PC-9 (cell line): ENCODE results near the gene ZNF700. TPM values are rescaled to one million over a fixed set of nuclear protein-coding genes. Genes with fewer than 3 reads are reported as not detected.
"Not testable (repeated sequence)": the region's sequence is repeated elsewhere in the genome, so short reads cannot be mapped to it uniquely, and the experiment has no call there.

ENCODE experiments used
- Bru-seq: library from RNA; stranded (reverse); fragments of 400-500 nt; gene quantifications from one replicate; lab custom pipeline; 2021; lab: Mats Ljungman, UMichigan
- BruChase-seq, 2 experiments: library from RNA; stranded (reverse); fragments of 400-500 nt; gene quantifications; one replicate each; lab custom pipeline; 2021; lab: Mats Ljungman, UMichigan
- BruUV-seq: library from RNA; stranded (reverse); fragments of 400-500 nt; replicated peaks from 2 replicates; lab custom pipeline; 2021; lab: Mats Ljungman, UMichigan
- CTCF ChIA-PET: fragments of 300-600 bp; sonication (Branson Sonifier 250); formaldehyde crosslinking; loops from one replicate; lab custom pipeline; 2022; ENCODE audit warnings: antibody characterized with exemption; lab: Charles Lee
- POLR2A ChIA-PET: fragments of 300-600 bp; sonication (Branson Sonifier 250); formaldehyde crosslinking; loops from one replicate; lab custom pipeline; 2022; ENCODE audit warnings: antibody characterized with exemption; ENCODE audit not compliant: unreplicated experiment; lab: Charles Lee
- DNase-seq, 2 experiments: peaks; one replicate each; pipeline versions ENCODE4 v3.0.0 to v3.0.0-alpha.2; 2015 to 2022; ENCODE audit warnings: mixed read lengths in 1 of 2
- H2AFZ ChIP-seq: fragments of 200-600 bp; sonication (generic); 2 replicates; pipeline ENCODE4 v1.8.1; 2017; ENCODE audit warnings: antibody characterized with exemption
- H3F3A ChIP-seq: fragments of 200-600 bp; sonication (generic); 2 replicates; pipeline ENCODE4 v1.8.1; 2017; ENCODE audit warnings: antibody characterized with exemption, mild to moderate bottlenecking, low read depth; ENCODE audit not compliant: insufficient read depth
- H3K27ac ChIP-seq: fragments of 200-600 bp; sonication (generic); 2 replicates; pipeline ENCODE4 v1.6.1; 2016; ENCODE audit warnings: mixed run types
- H3K27me3 ChIP-seq: fragments of 200-600 bp; sonication (generic); 2 replicates; pipeline ENCODE4 v1.6.1; 2016; ENCODE audit warnings: low read depth, mixed run types; ENCODE audit not compliant: insufficient read depth
- H3K36me3 ChIP-seq: fragments of 200-600 bp; sonication (generic); 2 replicates; pipeline ENCODE4 v1.6.1; 2016; ENCODE audit warnings: low read depth, mixed run types
- H3K4me1 ChIP-seq: fragments of 200-600 bp; sonication (generic); replicated peaks from 2 replicates; pipeline ENCODE4 v1.6.1; 2016; ENCODE audit warnings: mixed run types; ENCODE audit not compliant: insufficient read depth
- H3K4me2 ChIP-seq: fragments of 200-600 bp; sonication (generic); 2 replicates; pipeline ENCODE4 v1.6.1; 2017; ENCODE audit warnings: mixed run types
- H3K4me3 ChIP-seq: fragments of 200-600 bp; sonication (generic); 2 replicates; pipeline ENCODE4 v1.6.1; 2016; ENCODE audit warnings: mixed run types
- H3K79me2 ChIP-seq: fragments of 200-600 bp; sonication (generic); 2 replicates; pipeline ENCODE4 v1.6.1; 2017; ENCODE audit warnings: low read depth, mixed run types
- H3K9me2 ChIP-seq: fragments of 200-600 bp; sonication (generic); 2 replicates; pipeline ENCODE4 v1.8.1; 2017; ENCODE audit warnings: mild to moderate bottlenecking; ENCODE audit not compliant: insufficient read depth
- H3K9me3 ChIP-seq: fragments of 200-600 bp; sonication (generic); 2 replicates; pipeline ENCODE4 v1.8.1; 2016; ENCODE audit warnings: low read depth; ENCODE audit not compliant: insufficient read depth
- H4K20me1 ChIP-seq: fragments of 200-600 bp; sonication (generic); 2 replicates; pipeline ENCODE4 v1.8.1; 2017; ENCODE audit not compliant: insufficient read depth
- EZH2 ChIP-seq: fragments of 200-600 bp; sonication (generic); IDR thresholded peaks from 2 replicates; pipeline ENCODE4 v1.8.0; 2017; ENCODE audit warnings: antibody characterized with exemption, low read depth
- intact Hi-C: fragments of 100-400 bp; cut with micrococcal nuclease; formaldehyde crosslinking; loops from one replicate; pipeline ENCODE4 v1.10.0; 2022; ENCODE audit not compliant: unreplicated experiment
- long read RNA-seq: library from polyadenylated mRNA; stranded (forward); transcript quantifications from one replicate; pipeline ENCODE4 v2.0.0, GENCODE V29; 2022
- total RNA-seq: library from RNA; stranded (reverse); gene quantifications from 2 replicates; pipeline ENCODE4 v1.2.3, GENCODE V29; 2021
- TF ChIP-seq, protein P1 (sequence below): fragments of 200-600 bp; sonication (generic); conservative IDR thresholded peaks from 2 replicates; pipeline ENCODE4 v1.6.1; 2017; ENCODE audit warnings: mixed run types, antibody characterized with exemption, mild to moderate bottlenecking, moderate library complexity

ZNF700 gene
- total RNA-seq, result 7.6 and 7.8 TPM in 2 replicates
- Bru-seq, nascent RNA, result percentile 75 among the genes with signal in this experiment
- BruChase-seq, experiment 1, labeled RNA remaining after a 2-hour chase, result percentile 92 among the genes with signal in this experiment
- percentile 80 among the genes with signal in this experiment for BruChase-seq, experiment 2, labeled RNA remaining after a 6-hour chase
- long read RNA-seq, transcript ZNF700-201 (4 exons, 2,882 nt), result major isoform, 6 of 7 reads
- long read RNA-seq, partial matches to known transcripts, result 1 of 7 reads
- long read RNA-seq, other reads (novel, unspliced or antisense), result 0 of 7 reads

DNA sequence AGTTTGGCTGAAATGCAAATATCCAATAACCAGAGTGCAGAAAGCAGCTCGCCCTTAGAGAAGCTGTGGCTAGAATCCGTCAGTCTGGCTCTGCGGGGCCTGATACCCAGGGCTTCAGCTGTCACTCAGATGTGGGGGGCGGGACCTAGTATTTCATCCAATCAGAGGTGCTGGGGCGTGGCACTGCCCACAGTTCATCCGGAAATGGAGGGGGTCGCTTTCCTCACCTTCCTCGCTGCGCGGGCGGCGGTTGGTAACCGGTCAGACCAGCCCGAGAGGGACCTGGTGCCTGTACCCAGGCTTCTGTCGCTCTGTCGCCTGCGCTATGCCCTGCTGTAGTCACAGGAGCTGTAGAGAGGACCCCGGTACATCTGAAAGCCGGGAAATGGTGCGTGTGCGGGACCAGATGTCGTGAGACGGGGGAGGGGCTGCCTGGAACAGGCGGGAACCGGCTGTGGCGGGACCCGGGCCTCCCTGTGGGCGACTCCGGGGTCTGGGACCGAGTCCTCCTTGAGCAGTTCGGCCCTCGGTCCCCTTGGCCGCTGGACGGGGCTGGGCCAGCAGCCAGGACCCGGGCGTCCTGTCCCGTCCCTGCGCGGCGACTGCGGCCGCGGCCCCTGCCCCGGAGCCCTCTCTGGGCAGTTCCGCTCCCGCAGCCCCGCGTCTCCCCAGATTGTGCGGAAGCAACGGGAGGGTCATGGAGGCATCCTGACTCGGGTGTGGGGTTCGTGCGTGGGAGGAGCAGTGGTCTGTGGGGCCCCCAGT is at the start of gene ZNF700:
Gene ZNF700 (plus strand): TSS at position 222 of the 765 bp plus-strand sequence. CDS start 104 bp downstream, at position 326.
- Histone ChIP-seq H3K4me3 (peak within 1 kb of the TSS; percentile 91), H3F3A (peaks cover 12% of the 10 kb centered on the region), H3K9me3 (peaks cover 9% of the 10 kb centered on the region), H4K20me1 (no peaks in the 10 kb centered on the region), H3K36me3 (peaks cover 10% of the 10 kb centered on the region; the same call in 1 of the 2 replicates), H2AFZ (peak within 1 kb of the TSS; percentile 92), H3K4me2 (peak within 1 kb of the TSS; percentile 92), H3K4me1 (peaks cover 21% of the 10 kb centered on the region), H3K27ac (peak within 1 kb of the TSS; percentile 53), H3K27me3 (no peaks in the 10 kb centered on the region), H3K79me2 (peaks cover 32% of the 10 kb centered on the region), H3K9me2 (no peaks in the 10 kb centered on the region)
- TSS peak; percentile 65 for BruUV-seq
- intact Hi-C loops, result loop anchor here (1.0 to 5.0 kb wide), 3 partner anchors 38 to 742 kb away; partner anchors contain the start of genes MAN2B1, WDR83 and ZNF69
- TF ChIP-seq, protein P1, sequence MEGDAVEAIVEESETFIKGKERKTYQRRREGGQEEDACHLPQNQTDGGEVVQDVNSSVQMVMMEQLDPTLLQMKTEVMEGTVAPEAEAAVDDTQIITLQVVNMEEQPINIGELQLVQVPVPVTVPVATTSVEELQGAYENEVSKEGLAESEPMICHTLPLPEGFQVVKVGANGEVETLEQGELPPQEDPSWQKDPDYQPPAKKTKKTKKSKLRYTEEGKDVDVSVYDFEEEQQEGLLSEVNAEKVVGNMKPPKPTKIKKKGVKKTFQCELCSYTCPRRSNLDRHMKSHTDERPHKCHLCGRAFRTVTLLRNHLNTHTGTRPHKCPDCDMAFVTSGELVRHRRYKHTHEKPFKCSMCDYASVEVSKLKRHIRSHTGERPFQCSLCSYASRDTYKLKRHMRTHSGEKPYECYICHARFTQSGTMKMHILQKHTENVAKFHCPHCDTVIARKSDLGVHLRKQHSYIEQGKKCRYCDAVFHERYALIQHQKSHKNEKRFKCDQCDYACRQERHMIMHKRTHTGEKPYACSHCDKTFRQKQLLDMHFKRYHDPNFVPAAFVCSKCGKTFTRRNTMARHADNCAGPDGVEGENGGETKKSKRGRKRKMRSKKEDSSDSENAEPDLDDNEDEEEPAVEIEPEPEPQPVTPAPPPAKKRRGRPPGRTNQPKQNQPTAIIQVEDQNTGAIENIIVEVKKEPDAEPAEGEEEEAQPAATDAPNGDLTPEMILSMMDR, result no peak
- TF ChIP-seq EZH2, result no peak
- CTCF ChIA-PET, result interaction anchor here (0.5 to 2.0 kb wide), 7 partner anchors 62 to 671 kb away, joined by 3 to 11 read pairs (median 4); no protein-coding TSS in a partner anchor
- POLR2A ChIA-PET, result interaction anchor here (0.5 to 0.6 kb wide), 3 partner anchors 215 to 966 kb away, joined by 3 to 7 read pairs (median 6); partner anchors contain the start of genes GCDH and ZNF20
- peak; percentile 93 to 94 for DNase-seq

DNA sequence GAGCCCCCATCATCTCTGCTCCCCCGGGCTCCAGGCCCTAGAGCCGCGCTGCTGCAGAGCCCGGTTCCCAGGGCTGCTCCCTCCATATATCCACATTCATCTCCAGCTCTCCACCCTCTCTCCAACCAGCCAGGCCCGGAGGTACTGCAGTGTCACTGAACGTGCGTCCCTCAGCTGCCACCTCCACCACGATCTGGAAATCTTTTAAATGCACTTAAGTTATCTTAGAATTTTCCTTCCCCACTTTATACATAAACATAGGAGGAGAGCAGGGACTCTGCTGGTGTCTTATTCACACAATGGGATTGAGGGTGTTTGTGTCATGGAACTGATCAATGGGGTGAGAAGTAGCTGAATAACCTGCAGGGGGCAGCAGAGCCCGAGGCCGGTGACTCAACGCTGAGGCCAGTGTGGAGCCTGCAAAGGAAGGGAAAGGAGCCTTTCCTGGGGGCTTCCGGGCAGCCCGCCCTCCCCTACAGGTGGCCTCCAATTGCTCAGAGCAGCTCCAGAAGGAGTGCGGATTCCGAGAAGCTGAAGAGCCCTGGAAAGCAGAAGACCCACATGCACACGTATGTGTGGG is 45.1 kb upstream of the ZNF700 start:
- H3K4me1 ChIP-seq, H3K4me3 ChIP-seq, H2AFZ ChIP-seq, H3K4me2 ChIP-seq, H3K9me2 ChIP-seq, H3F3A ChIP-seq, H4K20me1 ChIP-seq, CTCF ChIA-PET, BruUV-seq, H3K79me2 ChIP-seq, H3K27ac ChIP-seq, H3K9me3 ChIP-seq, H3K36me3 ChIP-seq, DNase-seq, POLR2A ChIA-PET: not testable (repeated sequence)
- intact Hi-C loops, result loop anchor here (5.0 kb wide), 1 partner anchor 82 kb away; the partner anchor contains the start of gene ZNF491
- TF ChIP-seq, protein P1, result peak; percentile 46; the same call in 1 of the 2 replicates
- H3K27me3 ChIP-seq, result peaks cover 21% of the 10 kb centered on the region; the same call in 1 of the 2 replicates

DNA sequence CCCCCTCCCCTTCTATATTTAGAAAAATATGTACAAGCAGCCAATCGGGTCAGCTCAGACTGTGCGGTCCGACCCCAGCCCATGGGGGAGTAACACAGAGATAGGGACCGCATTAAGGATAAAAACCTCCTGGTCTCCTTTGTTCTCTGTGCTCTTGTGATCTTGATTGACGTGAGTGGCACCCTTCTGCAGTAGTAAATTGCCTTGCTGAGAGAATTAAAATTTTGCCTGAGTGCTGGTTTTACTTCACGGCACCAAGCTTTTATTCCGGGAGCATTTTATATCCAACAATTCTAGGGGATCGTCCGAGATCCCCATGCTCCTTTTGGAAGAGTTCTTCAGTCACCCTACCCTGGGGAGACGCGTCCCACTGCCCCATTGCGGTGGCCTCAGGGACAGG is 44.3 kb upstream of the ZNF700 start:
- H3K4me3 ChIP-seq, result no peak overlapping the region
- H3K36me3 ChIP-seq, result no peaks in the 10 kb centered on the region
- DNase-seq, result no peak
- H3F3A ChIP-seq, result no peaks in the 10 kb centered on the region
- H3K27me3 ChIP-seq, result peaks cover 21% of the 10 kb centered on the region; the same call in 1 of the 2 replicates
- no peaks in the 10 kb centered on the region for H3K4me1 ChIP-seq
- POLR2A ChIA-PET, result no interaction called here
- H3K79me2 ChIP-seq, result no peaks in the 10 kb centered on the region
- H4K20me1 ChIP-seq, result no peaks in the 10 kb centered on the region
- CTCF ChIA-PET, result no interaction called here
- no peaks in the 10 kb centered on the region for H3K9me2 ChIP-seq
- H2AFZ ChIP-seq, result no peak overlapping the region
- BruUV-seq, result no TSS peak
- H3K27ac ChIP-seq, result no peak overlapping the region
- intact Hi-C loops, result loop anchor here (5.0 kb wide), 1 partner anchor 83 kb away; the partner anchor contains the start of gene ZNF491
- H3K4me2 ChIP-seq, result no peak overlapping the region
- no peak for TF ChIP-seq EZH2
- TF ChIP-seq, protein P1, result no peak
- H3K9me3 ChIP-seq, result peaks cover 7% of the 10 kb centered on the region; the same call in 1 of the 2 replicates
